NCI-H2227 (cell line): ENCODE results near the gene HHAT.

Source experiments
- DNase-seq: peaks from one replicate; lab custom pipeline; 2025; ENCODE audit not compliant: unreplicated experiment; lab: John Stamatoyannopoulos, UW

The HHAT gene

GRCh38 chr1:210437111-210437510, 108.4 kb downstream of the HHAT start:
- no peak for DNase-seq

GRCh38 chr1:210437781-210438180, 109.1 kb downstream of the HHAT start:
- DNase-seq: no peak

GRCh38 chr1:210438928-210439841, 110.5 kb downstream of the HHAT start:
- no peak for DNase-seq

GRCh38 chr1:210440081-210440480, 111.4 kb downstream of the HHAT start:
- no peak for DNase-seq

- no peak for DNase-seq
Observed at GRCh38 chr1:210441028-210441427, 112.3 kb downstream of the HHAT start.

- no peak for DNase-seq
Observed at GRCh38 chr1:210445485-210445884, 116.8 kb downstream of the HHAT start.

- no peak for DNase-seq
Observed at GRCh38 chr1:210445931-210446330, 117.2 kb downstream of the HHAT start.

GRCh38 chr1:210446479-210446878, 117.8 kb downstream of the HHAT start:
- DNase-seq: peak; percentile 33

- no peak for DNase-seq
Observed at GRCh38 chr1:210447456-210448057, 118.9 kb downstream of the HHAT start.

GRCh38 chr1:210448297-210448892, 119.7 kb downstream of the HHAT start:
- DNase-seq: peak; percentile 60

GRCh38 chr1:210455840-210456603, 127.3 kb downstream of the HHAT start:
- no peak for DNase-seq

- DNase-seq: no peak
Observed at GRCh38 chr1:210456731-210457255, 128.1 kb downstream of the HHAT start.

- DNase-seq: no peak
Observed at GRCh38 chr1:210457568-210457967, 128.9 kb downstream of the HHAT start.

- no peak for DNase-seq
Observed at GRCh38 chr1:210464519-210465039, 135.9 kb downstream of the HHAT start.

GRCh38 chr1:210465150-210465549, 136.4 kb downstream of the HHAT start:
- no peak for DNase-seq

GRCh38 chr1:210467440-210468043, 138.8 kb downstream of the HHAT start:
- DNase-seq: no peak

GRCh38 chr1:210469441-210469840, 140.7 kb downstream of the HHAT start:
- no peak for DNase-seq

- DNase-seq: no peak
Observed at GRCh38 chr1:210475321-210475720, 146.6 kb downstream of the HHAT start.

- no peak for DNase-seq
Observed at GRCh38 chr1:210475806-210476205, 147.1 kb downstream of the HHAT start.

GRCh38 chr1:210476730-210477129, 148.0 kb downstream of the HHAT start:
- no peak for DNase-seq
